HG02970 (cell line): Measurements from ENCODE around the gene TEX30.
"Not testable (repeated sequence)": the region's sequence is repeated elsewhere in the genome, so short reads cannot be mapped to it uniquely, and the experiment has no call there.

ENCODE experiments used
- ATAC-seq: cut with Tn5 transposase; IDR thresholded peaks from one replicate; pipeline ENCODE4 v1.9.1; 2021; ENCODE audit warnings: mild to moderate bottlenecking, moderate library complexity, moderate number of reproducible peaks; ENCODE audit not compliant: unreplicated experiment, low FRiP score

The TEX30 gene

GRCh38 chr13:102780656-102781055 is 7.1 kb upstream of the TEX30 start:
- ATAC-seq = not testable (repeated sequence)

GRCh38 chr13:102779436-102780159 is 6.0 kb upstream of the TEX30 start:
- ATAC-seq = no peak

- ATAC-seq = no peak
Observed at GRCh38 chr13:102777736-102778135, 4.2 kb upstream of the TEX30 start.

GRCh38 chr13:102776271-102776670 is 2.7 kb upstream of the TEX30 start:
- no peak for ATAC-seq

- no peak for ATAC-seq
Observed at GRCh38 chr13:102774591-102775520, 1.3 kb upstream of the TEX30 start.

GRCh38 chr13:102774214-102774568 is 605 bp upstream of the TEX30 start:
- ATAC-seq = no peak

GRCh38 chr13:102772042-102772425 is 1.6 kb downstream of the TEX30 start:
- ATAC-seq = no peak

GRCh38 chr13:102771298-102772041 is 2.1 kb downstream of the TEX30 start:
- ATAC-seq = no peak

- ATAC-seq = no peak
Observed at GRCh38 chr13:102770435-102770834, 3.2 kb downstream of the TEX30 start.

- ATAC-seq = no peak
Observed at GRCh38 chr13:102769679-102770078, 3.9 kb downstream of the TEX30 start.

- no peak for ATAC-seq
Observed at GRCh38 chr13:102768909-102769308, 4.7 kb downstream of the TEX30 start.

GRCh38 chr13:102763741-102764140 is 9.8 kb downstream of the TEX30 start:
- no peak for ATAC-seq

- no peak for ATAC-seq
Observed at GRCh38 chr13:102761071-102761470, 12.5 kb downstream of the TEX30 start.

GRCh38 chr13:102758842-102759241 is 14.7 kb downstream of the TEX30 start:
- no peak for ATAC-seq

- no peak for ATAC-seq
Observed at GRCh38 chr13:102757006-102757405, 16.6 kb downstream of the TEX30 start.

GRCh38 chr13:102751886-102752285 is 21.7 kb downstream of the TEX30 start:
- ATAC-seq = no peak

- no peak for ATAC-seq
Observed at GRCh38 chr13:102742506-102742905, 31.1 kb downstream of the TEX30 start.

- ATAC-seq = no peak
Observed at GRCh38 chr13:102742101-102742500, 31.5 kb downstream of the TEX30 start.

- no peak for ATAC-seq
Observed at GRCh38 chr13:102729560-102730270, 43.9 kb downstream of the TEX30 start.

- ATAC-seq = no peak
Observed at GRCh38 chr13:102726430-102726829, 47.2 kb downstream of the TEX30 start.
